Activated T-helper 17 cell treated with anti-CD3 and anti-CD28 coated beads, Interleukin-2, amount 50 U/mL, for 72 hours (primary cell): ENCODE measurements around the gene RNF175. TPM values are rescaled to one million over a fixed set of nuclear protein-coding genes. Genes with fewer than 3 reads are reported as not detected.

ENCODE experiments used
- ATAC-seq: fragments of 150-1000 bp; cut with Tn5 transposase; replicated peaks from 2 replicates; pipeline ENCODE4 v1.10.0; 2021; ENCODE audit warnings: mild to moderate bottlenecking, moderate library complexity
- H3K27ac Mint-ChIP-seq: one replicate; pipeline ENCODE4 v1.8.0; 2022; ENCODE audit warnings: mixed read lengths
- H3K27me3 Mint-ChIP-seq: one replicate; pipeline ENCODE4 v1.8.0; 2022; ENCODE audit warnings: mixed read lengths
- H3K36me3 Mint-ChIP-seq: one replicate; pipeline ENCODE4 v1.8.0; 2022; ENCODE audit warnings: low read depth, mild to moderate bottlenecking, mixed read lengths
- H3K4me1 Mint-ChIP-seq: one replicate; pipeline ENCODE4 v1.8.0; 2022; ENCODE audit warnings: mixed read lengths
- H3K4me3 Mint-ChIP-seq: one replicate; pipeline ENCODE4 v1.8.0; 2022; ENCODE audit warnings: mild to moderate bottlenecking, mixed read lengths
- H3K9me3 Mint-ChIP-seq: one replicate; pipeline ENCODE4 v1.8.0; 2022; ENCODE audit warnings: mixed read lengths
- total RNA-seq, 2 donors: library from RNA; stranded (reverse); gene quantifications; one replicate each; pipeline ENCODE4 v1.2.3, GENCODE V29; 2022

RNF175 gene
- total RNA-seq, 2 donors from 2014 or later, result 0.37 TPM; not detected in 1

- Mint-ChIP-seq H3K4me3 (no peak overlapping the region), H3K27me3 (peaks cover 14% of the 10 kb centered on the region), H3K4me1 (peaks cover 3% of the 10 kb centered on the region), H3K27ac (no peak overlapping the region), H3K9me3 (peaks cover 14% of the 10 kb centered on the region), H3K36me3 (no peaks in the 10 kb centered on the region)
- no peak for ATAC-seq
Measured at GRCh38 chr4:153661215-153661822, 98.5 kb downstream of the RNF175 start.

Other genes starting within 250 kb of the RNF175 start
- 1 to 10 TPM; 2.0 to 2.1 TPM for gene TLR2, start 75.7 kb downstream of the RNF175 start, total RNA-seq
- gene SFRP2, start 29.1 kb upstream of the RNF175 start, total RNA-seq, result not detected